Type B pancreatic cell (in vitro differentiated cells): ENCODE data around the gene SNU13. TPM values are rescaled to one million over a fixed set of nuclear protein-coding genes. Genes with fewer than 3 reads are reported as not detected.
"Not testable (repeated sequence)": the region's sequence is repeated elsewhere in the genome, so short reads cannot be mapped to it uniquely, and the experiment has no call there.

Experiments used
- DNase-seq: peaks from one replicate; pipeline ENCODE4 v3.0.0; 2021; ENCODE audit warnings: mixed read lengths; ENCODE audit not compliant: unreplicated experiment; ENCODE audit errors: extremely low spot score
- H3K27ac Mint-ChIP-seq: 2 replicates; pipeline ENCODE4 v1.8.0; 2021; ENCODE audit warnings: mild to moderate bottlenecking, mixed read lengths
- H3K27me3 Mint-ChIP-seq: 2 replicates; pipeline ENCODE4 v1.8.0; 2021; ENCODE audit warnings: mixed read lengths
- H3K36me3 Mint-ChIP-seq: 2 replicates; pipeline ENCODE4 v1.8.0; 2021; ENCODE audit warnings: mixed read lengths
- H3K4me1 Mint-ChIP-seq: one replicate; pipeline ENCODE4 v1.8.0; 2021; ENCODE audit warnings: mixed read lengths; ENCODE audit not compliant: unreplicated experiment
- H3K4me3 Mint-ChIP-seq: 2 replicates; pipeline ENCODE4 v1.8.0; 2021; ENCODE audit warnings: mild to moderate bottlenecking, mixed read lengths
- H3K9me3 Mint-ChIP-seq: 2 replicates; pipeline ENCODE4 v1.8.0; 2021; ENCODE audit warnings: mixed read lengths
- total RNA-seq: library from RNA; stranded (reverse); gene quantifications from 2 replicates; pipeline ENCODE4 v1.2.1, GENCODE V29; 2021; ENCODE audit warnings: low replicate concordance
- TF ChIP-seq, protein P1 (sequence below): fragments of 200-600 bp; sonication (generic); conservative IDR thresholded peaks from 2 replicates; pipeline ENCODE4 v1.5.0; 2021; ENCODE audit warnings: antibody characterized with exemption, mild to moderate bottlenecking

Gene SNU13
- total RNA-seq, 1 donor from 2014 or later = 124 TPM

- no peaks in the 10 kb centered on the region for H3K9me3 Mint-ChIP-seq
- H3K4me1 Mint-ChIP-seq = no peaks in the 10 kb centered on the region
- peaks cover 11% of the 10 kb centered on the region for H3K36me3 Mint-ChIP-seq
- H3K4me3 Mint-ChIP-seq = peak overlapping the region; percentile 99
- no peak overlapping the region for H3K27ac Mint-ChIP-seq
- no peaks in the 10 kb centered on the region for H3K27me3 Mint-ChIP-seq
- TF ChIP-seq, protein P1, sequence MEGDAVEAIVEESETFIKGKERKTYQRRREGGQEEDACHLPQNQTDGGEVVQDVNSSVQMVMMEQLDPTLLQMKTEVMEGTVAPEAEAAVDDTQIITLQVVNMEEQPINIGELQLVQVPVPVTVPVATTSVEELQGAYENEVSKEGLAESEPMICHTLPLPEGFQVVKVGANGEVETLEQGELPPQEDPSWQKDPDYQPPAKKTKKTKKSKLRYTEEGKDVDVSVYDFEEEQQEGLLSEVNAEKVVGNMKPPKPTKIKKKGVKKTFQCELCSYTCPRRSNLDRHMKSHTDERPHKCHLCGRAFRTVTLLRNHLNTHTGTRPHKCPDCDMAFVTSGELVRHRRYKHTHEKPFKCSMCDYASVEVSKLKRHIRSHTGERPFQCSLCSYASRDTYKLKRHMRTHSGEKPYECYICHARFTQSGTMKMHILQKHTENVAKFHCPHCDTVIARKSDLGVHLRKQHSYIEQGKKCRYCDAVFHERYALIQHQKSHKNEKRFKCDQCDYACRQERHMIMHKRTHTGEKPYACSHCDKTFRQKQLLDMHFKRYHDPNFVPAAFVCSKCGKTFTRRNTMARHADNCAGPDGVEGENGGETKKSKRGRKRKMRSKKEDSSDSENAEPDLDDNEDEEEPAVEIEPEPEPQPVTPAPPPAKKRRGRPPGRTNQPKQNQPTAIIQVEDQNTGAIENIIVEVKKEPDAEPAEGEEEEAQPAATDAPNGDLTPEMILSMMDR = no peak
- DNase-seq = no peak
Observed at GRCh38 chr22:41681616-41682015, 7.1 kb downstream of the SNU13 start.

DNA sequence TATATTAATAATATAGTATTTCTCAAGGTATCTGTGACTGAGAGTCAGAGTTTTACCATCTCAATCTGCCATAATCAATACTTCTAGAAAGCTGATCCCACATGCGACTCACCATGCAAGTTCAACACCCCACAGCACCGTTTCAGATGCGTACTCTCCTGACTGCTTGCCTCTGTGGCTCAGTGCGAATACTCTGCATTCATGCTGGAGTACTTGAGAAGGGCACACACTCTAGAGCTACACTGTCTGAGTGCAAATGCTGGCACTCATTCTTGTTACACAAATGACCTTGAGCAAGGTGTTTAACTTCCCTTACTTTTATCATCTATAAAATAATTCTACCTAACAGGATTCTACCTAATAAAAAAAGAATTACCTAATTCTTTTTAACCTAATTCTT is 12.5 kb downstream of the SNU13 start:
- H3K27ac Mint-ChIP-seq = no peak overlapping the region
- no peaks in the 10 kb centered on the region for H3K4me1 Mint-ChIP-seq
- H3K27me3 Mint-ChIP-seq = no peaks in the 10 kb centered on the region
- TF ChIP-seq, protein P1 = no peak
- no peak overlapping the region for H3K4me3 Mint-ChIP-seq
- DNase-seq = no peak
- no peaks in the 10 kb centered on the region for H3K9me3 Mint-ChIP-seq
- H3K36me3 Mint-ChIP-seq = peaks cover 24% of the 10 kb centered on the region

GRCh38 chr22:41674846-41675340 is 13.8 kb downstream of the SNU13 start:
- H3K4me1 Mint-ChIP-seq = no peaks in the 10 kb centered on the region
- no peaks in the 10 kb centered on the region for H3K9me3 Mint-ChIP-seq
- no peak overlapping the region for H3K27ac Mint-ChIP-seq
- no peak for DNase-seq
- H3K4me3 Mint-ChIP-seq = no peak overlapping the region
- TF ChIP-seq, protein P1 = no peak
- H3K27me3 Mint-ChIP-seq = no peaks in the 10 kb centered on the region
- H3K36me3 Mint-ChIP-seq = peaks cover 24% of the 10 kb centered on the region

DNA sequence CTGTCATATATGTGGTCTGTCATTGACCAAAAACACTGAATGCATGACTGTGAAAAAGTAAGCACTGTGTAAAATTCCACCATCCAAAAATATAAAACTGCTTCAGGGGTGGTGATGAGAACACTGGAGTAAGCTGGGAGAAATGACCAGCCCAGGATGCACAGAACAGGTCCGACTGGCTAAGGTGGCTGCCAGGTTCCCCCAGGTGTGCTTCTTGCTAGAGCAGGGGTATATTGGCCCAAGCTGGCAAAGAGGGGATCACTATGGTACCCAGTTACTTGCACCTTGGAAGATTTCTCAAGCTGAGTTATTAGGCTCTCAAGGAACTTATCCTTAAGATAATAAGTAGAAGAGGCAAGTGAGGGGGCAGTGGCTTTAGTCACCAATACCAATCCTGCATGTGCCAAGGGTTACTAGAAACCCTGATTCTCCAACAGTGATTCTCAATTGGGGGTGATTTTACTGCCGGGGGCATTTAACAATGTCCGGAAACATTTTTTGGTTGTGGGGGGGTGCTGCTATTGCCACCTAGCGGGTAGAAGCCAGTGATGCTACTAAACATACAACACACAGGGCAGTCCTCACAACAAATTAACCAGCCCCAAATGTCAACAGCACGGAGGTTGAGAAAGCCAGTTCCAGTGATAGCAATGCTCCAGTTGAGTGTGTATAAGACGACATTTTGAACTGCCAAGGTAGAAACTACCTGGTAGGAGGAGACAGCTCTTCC is 15.7 kb downstream of the SNU13 start:
- no peak overlapping the region for H3K4me3 Mint-ChIP-seq
- DNase-seq = no peak
- H3K9me3 Mint-ChIP-seq = no peaks in the 10 kb centered on the region
- no peaks in the 10 kb centered on the region for H3K27me3 Mint-ChIP-seq
- H3K27ac Mint-ChIP-seq = peak overlapping the region; percentile 87
- H3K4me1 Mint-ChIP-seq = peaks cover 6% of the 10 kb centered on the region
- TF ChIP-seq, protein P1 = peak; percentile 35
- peaks cover 18% of the 10 kb centered on the region for H3K36me3 Mint-ChIP-seq

GRCh38 chr22:41672096-41672495 is 16.6 kb downstream of the SNU13 start:
- not testable (repeated sequence) for H3K4me3 Mint-ChIP-seq, DNase-seq, H3K27me3 Mint-ChIP-seq, H3K4me1 Mint-ChIP-seq, H3K9me3 Mint-ChIP-seq
- Mint-ChIP-seq H3K36me3 (peaks cover 14% of the 10 kb centered on the region), H3K27ac (peak overlapping the region; percentile 87)

GRCh38 chr22:41668971-41669911 is 19.4 kb downstream of the SNU13 start:
- no peaks in the 10 kb centered on the region for H3K27me3 Mint-ChIP-seq
- TF ChIP-seq, protein P1 = no peak
- peaks cover 11% of the 10 kb centered on the region for H3K4me1 Mint-ChIP-seq
- no peaks in the 10 kb centered on the region for H3K9me3 Mint-ChIP-seq
- H3K36me3 Mint-ChIP-seq = peaks cover 3% of the 10 kb centered on the region
- DNase-seq = no peak
- H3K4me3 Mint-ChIP-seq = no peak overlapping the region
- no peak overlapping the region for H3K27ac Mint-ChIP-seq
